HepG2 (cell line): Measurements from ENCODE around the gene VDAC2. TPM values are rescaled to one million over a fixed set of nuclear protein-coding genes. Genes with fewer than 3 reads are reported as not detected.

Experiments used
- AGO2 ChIP-seq: fragments of 200-400 bp; formaldehyde crosslinking; optimal IDR thresholded peaks from 2 replicates; pipeline ENCODE3; 2017; ENCODE audit warnings: mild to moderate bottlenecking, low read depth, low read length, moderate library complexity
- DMTF1 ChIP-seq: sonication (generic); formaldehyde crosslinking; IDR thresholded peaks from 2 replicates; pipeline ENCODE4 v1.4.0; 2020; ENCODE audit warnings: mild to moderate bottlenecking, missing genetic modification reagents
- FOXA1 ChIP-seq, 2 experiments: fragments of 450-650 bp in 1 of 2; sonication (generic) in 1 of 2; formaldehyde crosslinking in 1 of 2; IDR thresholded peaks; 2 replicates each; pipeline versions ENCODE4 v1.4.0 to v1.6.1; 2016 to 2020; ENCODE audit warnings: missing genetic modification reagents in 1 of 2
- GPN1 ChIP-seq: sonication (generic); formaldehyde crosslinking; IDR thresholded peaks from 2 replicates; pipeline ENCODE4 v1.5.1; 2020; ENCODE audit warnings: missing genetic modification reagents, borderline replicate concordance
- HIC2 ChIP-seq: sonication (generic); formaldehyde crosslinking; IDR thresholded peaks from 2 replicates; pipeline ENCODE4 v1.9.0; 2022; ENCODE audit warnings: low read depth, missing genetic modification reagents
- HIVEP1 ChIP-seq: sonication (generic); formaldehyde crosslinking; IDR thresholded peaks from 2 replicates; pipeline ENCODE4 v1.4.0; 2020; ENCODE audit warnings: mild to moderate bottlenecking, missing genetic modification reagents
- HNF4G ChIP-seq, 2 experiments: sonication (generic) in 1 of 2; formaldehyde crosslinking in 1 of 2; IDR thresholded peaks; 2 replicates each; pipeline versions ENCODE4 v1.4.0 to v1.6.1; 2011 to 2020; ENCODE audit warnings: borderline replicate concordance in 2 of 2, low read depth in 2 of 2, mild to moderate bottlenecking in 2 of 2, low read length in 1 of 2, missing genetic modification reagents in 1 of 2, moderate library complexity in 1 of 2
- JARID2 ChIP-seq: sonication (generic); formaldehyde crosslinking; IDR thresholded peaks from 2 replicates; pipeline ENCODE4 v1.8.1; 2023; ENCODE audit warnings: missing genetic modification reagents, inconsistent platforms; ENCODE audit not compliant: insufficient replicate concordance
- MAX ChIP-seq: IDR thresholded peaks from 2 replicates; pipeline ENCODE4 v1.6.1; 2012; ENCODE audit warnings: inconsistent platforms
- NFKB2 ChIP-seq: sonication (generic); formaldehyde crosslinking; IDR thresholded peaks from 2 replicates; pipeline ENCODE4 v1.4.0; 2020; ENCODE audit warnings: missing genetic modification reagents, borderline replicate concordance
- POLR2G ChIP-seq: fragments of 200-400 bp; formaldehyde crosslinking; IDR thresholded peaks from 2 replicates; pipeline ENCODE4 v1.6.1; 2018; ENCODE audit warnings: mild to moderate bottlenecking, low read depth, low read length, moderate library complexity
- SRSF9 ChIP-seq: fragments of 200-400 bp; formaldehyde crosslinking; IDR thresholded peaks from 2 replicates; pipeline ENCODE4 v1.6.1; 2018; ENCODE audit warnings: borderline replicate concordance, mild to moderate bottlenecking, low read depth, low read length; ENCODE audit not compliant: insufficient read depth, poor library complexity, severe bottlenecking
- ZC3H13 ChIP-seq: sonication (generic); formaldehyde crosslinking; IDR thresholded peaks from 2 replicates; pipeline ENCODE4 v1.8.1; 2023; ENCODE audit warnings: mild to moderate bottlenecking, missing genetic modification reagents, moderate library complexity
- ZC3H4 ChIP-seq: sonication (generic); formaldehyde crosslinking; IDR thresholded peaks from 2 replicates; pipeline ENCODE4 v1.4.0; 2020; ENCODE audit warnings: missing genetic modification reagents, borderline replicate concordance
- ZFP37 ChIP-seq: sonication (generic); formaldehyde crosslinking; IDR thresholded peaks from 2 replicates; pipeline ENCODE4 v1.4.0; 2020; ENCODE audit warnings: missing genetic modification reagents, borderline replicate concordance
- ZNF263 ChIP-seq: sonication (generic); formaldehyde crosslinking; IDR thresholded peaks from 2 replicates; pipeline ENCODE4 v1.4.0; 2020; ENCODE audit warnings: missing genetic modification reagents
- ZNF280B ChIP-seq: sonication (generic); formaldehyde crosslinking; IDR thresholded peaks from 2 replicates; pipeline ENCODE4 v1.5.0; 2020; ENCODE audit warnings: missing genetic modification reagents, mild to moderate bottlenecking, borderline replicate concordance
- ZNF343 ChIP-seq: sonication (generic); formaldehyde crosslinking; IDR thresholded peaks from 2 replicates; pipeline ENCODE4 v1.4.0; 2020; ENCODE audit warnings: mild to moderate bottlenecking, missing genetic modification reagents
- ZNF546 ChIP-seq: sonication (generic); formaldehyde crosslinking; conservative IDR thresholded peaks from 2 replicates; pipeline ENCODE4 v1.8.1; 2023; ENCODE audit warnings: mild to moderate bottlenecking, missing genetic modification reagents
- ZNF564 ChIP-seq: sonication (generic); formaldehyde crosslinking; IDR thresholded peaks from 2 replicates; pipeline ENCODE4 v1.8.1; 2023; ENCODE audit warnings: mild to moderate bottlenecking, missing genetic modification reagents
- ZNF629 ChIP-seq: sonication (generic); formaldehyde crosslinking; conservative IDR thresholded peaks from 2 replicates; pipeline ENCODE4 v1.5.0; 2020; ENCODE audit warnings: missing genetic modification reagents
- ZNF713 ChIP-seq: sonication (generic); formaldehyde crosslinking; IDR thresholded peaks from 2 replicates; pipeline ENCODE4 v1.4.0; 2020; ENCODE audit warnings: mild to moderate bottlenecking, missing genetic modification reagents
- ZNF777 ChIP-seq: sonication (generic); formaldehyde crosslinking; IDR thresholded peaks from 2 replicates; pipeline ENCODE4 v1.4.0; 2020; ENCODE audit warnings: missing genetic modification reagents
- ZNF781 ChIP-seq: sonication (generic); formaldehyde crosslinking; IDR thresholded peaks from 2 replicates; pipeline ENCODE4 v1.5.1; 2020; ENCODE audit warnings: borderline replicate concordance, mild to moderate bottlenecking, missing genetic modification reagents; ENCODE audit errors: not compliant biosample characterization
- polyA plus RNA-seq, 8 experiments: library from polyadenylated mRNA; depleted of rRNA in 3 of 8; stranded (reverse) in 7 of 8; unstranded in 1 of 8; fragments of >200 nt; fragmentation: Illumina TruSeq in 4 of 8; extraction: Trizol in 4 of 8; gene quantifications; 2 replicates each; pipeline versions ENCODE4 v1.2.1 to v1.2.3, GENCODE V29; 2011 to 2016; ENCODE audit warnings: low read depth in 4 of 8, missing spikeins in 1 of 8, mixed read lengths in 1 of 8; ENCODE audit not compliant: insufficient read depth in 1 of 8
- total RNA-seq, 5 experiments: library from RNA; depleted of rRNA; stranded (reverse); fragments of >200 nt; fragmentation: Illumina TruSeq; extraction: Trizol; gene quantifications; 2 replicates each; pipeline ENCODE4 v1.2.3, GENCODE V29; 2016; ENCODE audit warnings: low read depth in 1 of 5

Gene VDAC2
- total and polyA plus RNA-seq, 2 of the 13 experiments (the other 11 are each of a cell fraction or from before 2014, with no cell fraction given), result 67.9 to 222 TPM

GRCh38 chr10:75209921-75210281 is 695 bp upstream of the VDAC2 start (continued):
- no peak for TF ChIP-seq FOXA1 (IDR thresholded peaks at IDR 0.05)
- 0 out of 2 replicates have a peak, but pooled peaks have one; percentile 0 for TF ChIP-seq FOXA1 (CRISPR knock-in tag; IDR thresholded peaks at IDR 0.05)
- TF ChIP-seq DMTF1 (CRISPR knock-in tag), result 0 out of 2 replicates have a peak, but pooled peaks have one; percentile 24
- no peak for TF ChIP-seq ZNF343
- TF ChIP-seq ZNF546, result no peak; the same call in 1 of the 2 replicates
- peak; percentile 78; the same call in 1 of the 2 replicates for TF ChIP-seq ZNF280B (CRISPR knock-in tag)
- peak; percentile 36 for TF ChIP-seq POLR2G
- no peak for TF ChIP-seq HNF4G (IDR thresholded peaks at IDR 0.05; ENCODE audit: borderline replicate concordance, low read depth, low read length)
- TF ChIP-seq HNF4G (CRISPR knock-in tag; IDR thresholded peaks at IDR 0.05; ENCODE audit: borderline replicate concordance, low read depth), result 0 out of 2 replicates have a peak, but pooled peaks have one; percentile 7
- TF ChIP-seq ZC3H13, result 0 out of 2 replicates have a peak, but pooled peaks have one; percentile 57
- no peak for TF ChIP-seq ZNF777
- 0 out of 2 replicates have a peak, but pooled peaks have one; percentile 5 for TF ChIP-seq HIC2 (CRISPR knock-in tag)
- peak; percentile 7 for TF ChIP-seq ZNF781 (CRISPR knock-in tag)
- TF ChIP-seq NFKB2 (CRISPR knock-in tag), result 0 out of 2 replicates have a peak, but pooled peaks have one; percentile 34
- TF ChIP-seq ZNF629, result peak; percentile 13; the same call in 1 of the 2 replicates
- TF ChIP-seq ZNF263, result 0 out of 2 replicates have a peak, but pooled peaks have one; percentile 8
- TF ChIP-seq AGO2, result peak; percentile 59
- TF ChIP-seq ZFP37, result 0 out of 2 replicates have a peak, but pooled peaks have one; percentile 70
- 0 out of 2 replicates have a peak, but pooled peaks have one; percentile 14 for TF ChIP-seq ZNF713 (CRISPR knock-in tag)
- TF ChIP-seq GPN1, result no peak
- no peak for TF ChIP-seq JARID2 (CRISPR knock-in tag)
- TF ChIP-seq SRSF9, result no peak
- peak; percentile 17; the same call in 1 of the 2 replicates for TF ChIP-seq MAX
- TF ChIP-seq ZNF564 (CRISPR knock-in tag), result 0 out of 2 replicates have a peak, but pooled peaks have one; percentile 18
- TF ChIP-seq ZC3H4 (CRISPR knock-in tag), result peak; percentile 83
- TF ChIP-seq HIVEP1 (CRISPR knock-in tag), result no peak
